ENCODE results near the gene MFRP. TPM values are rescaled to one million over a fixed set of nuclear protein-coding genes. Genes with fewer than 3 reads are reported as not detected.

Gene MFRP
- total and polyA plus RNA-seq, 9 of the 15 experiments (the other 6 are each of a cell fraction or from before 2014, with no cell fraction given): not detected

GRCh38 chr11:119365071-119365591 lies 18.6 kb upstream of the MFRP start:
- Histone ChIP-seq H3K9ac (ENCODE audit: insufficient read depth in 1 of 2, low read depth in 2 of 2, low read length in 2 of 2) (peak overlapping the region; percentile 59 to 61; a peak in 2 of 4 replicates), H3K79me2 (ENCODE audit: control insufficient read depth, insufficient read depth, low read length) (peaks cover 18% of the 10 kb centered on the region; the same call in 2 of the 3 replicates), H3K9me1 (ENCODE audit: control insufficient read depth, insufficient read depth, low read length) (peaks cover 5% of the 10 kb centered on the region), H2AFZ (ENCODE audit: low read depth, low read length) (no peak overlapping the region), H4K20me1 (replicated peaks; ENCODE audit: control insufficient read depth, insufficient read depth, low read length) (no peaks in the 10 kb centered on the region), H3K4me3 (no peak overlapping the region), H3K36me3 (ENCODE audit: control insufficient read depth, insufficient read depth, low read length) (peaks cover 2% of the 10 kb centered on the region; the same call in 1 of the 3 replicates), H3K4me2 (ENCODE audit: insufficient read depth, low read length) (peak overlapping the region; percentile 70; the same call in 1 of the 2 replicates), H3K27ac (ENCODE audit: extremely low read depth, low read depth, low read length) (no peak overlapping the region), H3K27me3 (ENCODE audit: control insufficient read depth in 2 of 2, insufficient read depth in 2 of 2, low read length in 2 of 2) (no peaks in the 10 kb centered on the region), H3K4me1 (replicated peaks in 1 of 2; ENCODE audit: control insufficient read depth in 2 of 2, insufficient read depth in 2 of 2, low read length in 2 of 2) (peaks cover 66 to 69% of the 10 kb centered on the region in 2 experiments), H3K9me3 (replicated peaks; ENCODE audit: control insufficient read depth, insufficient read depth, low read depth, low read length) (no peaks in the 10 kb centered on the region)
- no TSS peak for BruUV-seq (replicated peaks)
- 58% methylated on average over 6 of the region's 6 CpGs for WGBS (ENCODE audit: insufficient coverage, low coverage, missing lambda C conversion rate)
- ATAC-seq: no peak
- DNase-seq (ENCODE audit: extremely low read depth in 1 of 4, low spot score in 3 of 4): no peak
- TF ChIP-seq CREM (IDR thresholded peaks at IDR 0.05; ENCODE audit: low read depth) (no peak), ZNF644 (tag; IDR thresholded peaks at IDR 0.05; ENCODE audit: low read depth) (no peak), ZBTB49 (CRISPR knock-in tag; IDR thresholded peaks at IDR 0.05; ENCODE audit: borderline replicate concordance) (no peak), XRCC4 (IDR thresholded peaks at IDR 0.05; ENCODE audit: extremely low read depth, insufficient read depth, insufficient read length) (no peak), ZNF224 (CRISPR knock-in tag; IDR thresholded peaks at IDR 0.05) (no peak), MEF2A (IDR thresholded peaks at IDR 0.05; ENCODE audit: control insufficient read depth, low read depth, low read length) (peak; percentile 6; the same call in 1 of the 2 replicates)
- intact Hi-C loops (cut with micrococcal nuclease): no loop called here
- POLR2A ChIA-PET: interaction anchor here (0.6 to 1.2 kb wide), 8 partner anchors 9 to 756 kb away, joined by 3 to 5 read pairs (median 3); partner anchors contain the start of gene MFRP
- CTCF ChIA-PET (ENCODE audit: low intra/inter-chr PET ratio): no interaction called here
- FAIRE-seq: no peak
- in situ Hi-C loops (cut with MboI): no loop called here

Data from K562 (cell line).